Keratinocyte (primary cell): ENCODE measurements around the gene HNRNPA2B1.

ENCODE experiments used
- EZH2 ChIP-seq: IDR thresholded peaks from one replicate; pipeline ENCODE4 v1.6.1; 2012; ENCODE audit warnings: inconsistent platforms, mild to moderate bottlenecking, low read length, moderate library complexity
- TF ChIP-seq, protein P1 (sequence below), 3 experiments: IDR thresholded peaks in 1 of 3; conservative IDR thresholded peaks in 1 of 3; optimal IDR thresholded peaks in 1 of 3; 2 replicates in 2 of 3; 3 replicates in 1 of 3; pipeline versions ENCODE3 to v1.5.1; 2011; ENCODE audit warnings: low read length in 3 of 3, mild to moderate bottlenecking in 3 of 3, moderate library complexity in 2 of 3, control low read depth in 1 of 3, inconsistent platforms in 1 of 3; ENCODE audit not compliant: insufficient read depth in 2 of 3; ENCODE audit errors: extremely low read depth in 1 of 3

DNA sequence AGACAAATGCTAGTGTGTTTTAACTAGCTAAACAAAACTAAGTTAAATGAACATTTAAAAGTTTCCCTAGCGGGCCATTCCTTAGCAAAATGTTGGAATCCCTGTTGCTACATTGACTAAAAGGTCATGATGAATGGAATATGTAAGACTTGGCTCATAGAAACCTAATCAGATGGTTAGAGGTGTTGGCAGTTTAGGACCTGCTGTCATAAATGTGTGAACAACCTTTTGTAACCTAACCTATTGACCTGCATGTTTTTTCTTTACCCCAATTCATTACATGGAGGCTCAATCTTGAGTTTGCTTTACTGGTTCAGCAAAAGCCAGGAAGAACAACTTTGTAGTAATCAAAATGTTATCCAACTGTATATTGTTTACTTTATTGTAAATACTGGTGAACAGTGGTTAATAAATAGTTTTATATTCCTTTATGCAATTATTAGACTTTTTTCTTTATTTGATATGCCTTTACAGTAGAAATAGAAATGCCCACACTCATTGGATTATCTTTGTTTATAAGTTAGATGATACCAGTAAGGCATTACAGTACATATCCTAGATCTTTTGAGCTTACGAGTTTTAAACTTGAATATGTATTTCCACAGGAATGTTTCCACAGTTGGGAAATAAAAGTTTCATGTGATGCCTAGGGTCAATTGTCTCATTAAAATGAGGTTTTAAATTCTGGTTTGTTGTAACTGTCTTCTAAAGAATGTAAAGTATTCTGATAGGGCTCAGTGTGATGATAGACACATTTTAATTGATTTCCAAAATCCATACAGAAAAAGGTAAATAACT, 12.6 kb upstream of the HNRNPA2B1 start:
- TF ChIP-seq, protein P1, sequence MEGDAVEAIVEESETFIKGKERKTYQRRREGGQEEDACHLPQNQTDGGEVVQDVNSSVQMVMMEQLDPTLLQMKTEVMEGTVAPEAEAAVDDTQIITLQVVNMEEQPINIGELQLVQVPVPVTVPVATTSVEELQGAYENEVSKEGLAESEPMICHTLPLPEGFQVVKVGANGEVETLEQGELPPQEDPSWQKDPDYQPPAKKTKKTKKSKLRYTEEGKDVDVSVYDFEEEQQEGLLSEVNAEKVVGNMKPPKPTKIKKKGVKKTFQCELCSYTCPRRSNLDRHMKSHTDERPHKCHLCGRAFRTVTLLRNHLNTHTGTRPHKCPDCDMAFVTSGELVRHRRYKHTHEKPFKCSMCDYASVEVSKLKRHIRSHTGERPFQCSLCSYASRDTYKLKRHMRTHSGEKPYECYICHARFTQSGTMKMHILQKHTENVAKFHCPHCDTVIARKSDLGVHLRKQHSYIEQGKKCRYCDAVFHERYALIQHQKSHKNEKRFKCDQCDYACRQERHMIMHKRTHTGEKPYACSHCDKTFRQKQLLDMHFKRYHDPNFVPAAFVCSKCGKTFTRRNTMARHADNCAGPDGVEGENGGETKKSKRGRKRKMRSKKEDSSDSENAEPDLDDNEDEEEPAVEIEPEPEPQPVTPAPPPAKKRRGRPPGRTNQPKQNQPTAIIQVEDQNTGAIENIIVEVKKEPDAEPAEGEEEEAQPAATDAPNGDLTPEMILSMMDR (optimal IDR thresholded peaks at IDR 0.05 in 1 of 3, IDR thresholded peaks at IDR 0.05 in 1 of 3, conservative IDR thresholded peaks at IDR 0.05 in 1 of 3; ENCODE audit: extremely low read depth in 1 of 3, insufficient read depth in 2 of 3, low read length in 3 of 3): no peak
- TF ChIP-seq EZH2: no peak
